ENCODE data around the gene MDM2.

The MDM2 gene

GRCh38 chr12:68825569-68826217, 17.7 kb downstream of the MDM2 start:
- Histone ChIP-seq H3K36me3 (ENCODE audit: insufficient read depth) (peaks cover 34% of the 10 kb centered on the region; the same call in 1 of the 2 replicates), H4K20me1 (ENCODE audit: insufficient read depth) (no peaks in the 10 kb centered on the region), H2AFZ (ENCODE audit: low read depth) (no peak overlapping the region), H3K9ac (no peak overlapping the region), H3K4me2 (no peak overlapping the region), H3K27me3 (ENCODE audit: insufficient read depth, low read depth) (no peaks in the 10 kb centered on the region), H3K4me1 (ENCODE audit: low read depth, poor library complexity, severe bottlenecking) (peaks cover 6% of the 10 kb centered on the region), H3K4me3 (IDR thresholded peaks at IDR 0.05; ENCODE audit: insufficient read depth, low read depth, low read length) (no peak overlapping the region), H3K79me2 (ENCODE audit: insufficient read depth, low read depth) (no peaks in the 10 kb centered on the region), H3K27ac (no peak overlapping the region)
- TF ChIP-seq, protein P1, sequence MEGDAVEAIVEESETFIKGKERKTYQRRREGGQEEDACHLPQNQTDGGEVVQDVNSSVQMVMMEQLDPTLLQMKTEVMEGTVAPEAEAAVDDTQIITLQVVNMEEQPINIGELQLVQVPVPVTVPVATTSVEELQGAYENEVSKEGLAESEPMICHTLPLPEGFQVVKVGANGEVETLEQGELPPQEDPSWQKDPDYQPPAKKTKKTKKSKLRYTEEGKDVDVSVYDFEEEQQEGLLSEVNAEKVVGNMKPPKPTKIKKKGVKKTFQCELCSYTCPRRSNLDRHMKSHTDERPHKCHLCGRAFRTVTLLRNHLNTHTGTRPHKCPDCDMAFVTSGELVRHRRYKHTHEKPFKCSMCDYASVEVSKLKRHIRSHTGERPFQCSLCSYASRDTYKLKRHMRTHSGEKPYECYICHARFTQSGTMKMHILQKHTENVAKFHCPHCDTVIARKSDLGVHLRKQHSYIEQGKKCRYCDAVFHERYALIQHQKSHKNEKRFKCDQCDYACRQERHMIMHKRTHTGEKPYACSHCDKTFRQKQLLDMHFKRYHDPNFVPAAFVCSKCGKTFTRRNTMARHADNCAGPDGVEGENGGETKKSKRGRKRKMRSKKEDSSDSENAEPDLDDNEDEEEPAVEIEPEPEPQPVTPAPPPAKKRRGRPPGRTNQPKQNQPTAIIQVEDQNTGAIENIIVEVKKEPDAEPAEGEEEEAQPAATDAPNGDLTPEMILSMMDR (conservative IDR thresholded peaks at IDR 0.05; ENCODE audit: low read depth, low read length): no peak

- no peaks in the 10 kb centered on the region for H4K20me1 ChIP-seq (ENCODE audit: insufficient read depth)
- peaks cover 23% of the 10 kb centered on the region; the same call in 1 of the 2 replicates for H3K36me3 ChIP-seq (ENCODE audit: insufficient read depth)
Measured at GRCh38 chr12:68827895-68828671, 20.1 kb downstream of the MDM2 start.

GRCh38 chr12:68828672-68829068, 20.7 kb downstream of the MDM2 start:
- Histone ChIP-seq H3K4me1 (ENCODE audit: low read depth, poor library complexity, severe bottlenecking) (peaks cover 6% of the 10 kb centered on the region), H3K27ac (no peak overlapping the region), H4K20me1 (ENCODE audit: insufficient read depth) (no peaks in the 10 kb centered on the region), H3K4me2 (no peak overlapping the region), H3K27me3 (ENCODE audit: insufficient read depth, low read depth) (no peaks in the 10 kb centered on the region), H2AFZ (ENCODE audit: low read depth) (no peak overlapping the region), H3K36me3 (ENCODE audit: insufficient read depth) (peaks cover 23% of the 10 kb centered on the region; the same call in 1 of the 2 replicates), H3K9ac (no peak overlapping the region), H3K79me2 (ENCODE audit: insufficient read depth, low read depth) (no peaks in the 10 kb centered on the region), H3K4me3 (IDR thresholded peaks at IDR 0.05; ENCODE audit: insufficient read depth, low read depth, low read length) (no peak overlapping the region)
- TF ChIP-seq, protein P1 (conservative IDR thresholded peaks at IDR 0.05; ENCODE audit: low read depth, low read length): no peak

More at GRCh38 chr12:68827895-68828671, 20.1 kb downstream of the MDM2 start:
- H3K27me3 ChIP-seq (ENCODE audit: insufficient read depth, low read depth): no peaks in the 10 kb centered on the region
- no peak overlapping the region for H3K9ac ChIP-seq
- H3K4me3 ChIP-seq (IDR thresholded peaks at IDR 0.05; ENCODE audit: insufficient read depth, low read depth, low read length): no peak overlapping the region
- H3K4me1 ChIP-seq (ENCODE audit: low read depth, poor library complexity, severe bottlenecking): peaks cover 6% of the 10 kb centered on the region
- H3K4me2 ChIP-seq: no peak overlapping the region
- TF ChIP-seq, protein P1 (conservative IDR thresholded peaks at IDR 0.05; ENCODE audit: low read depth, low read length): no peak
- H2AFZ ChIP-seq (ENCODE audit: low read depth): no peak overlapping the region
- H3K79me2 ChIP-seq (ENCODE audit: insufficient read depth, low read depth): no peaks in the 10 kb centered on the region
- no peak overlapping the region for H3K27ac ChIP-seq

- Histone ChIP-seq H3K27me3 (ENCODE audit: insufficient read depth, low read depth) (no peaks in the 10 kb centered on the region), H3K27ac (no peak overlapping the region), H4K20me1 (ENCODE audit: insufficient read depth) (no peaks in the 10 kb centered on the region), H3K4me1 (ENCODE audit: low read depth, poor library complexity, severe bottlenecking) (peaks cover 6% of the 10 kb centered on the region), H3K4me2 (no peak overlapping the region), H3K9ac (no peak overlapping the region), H3K36me3 (ENCODE audit: insufficient read depth) (peaks cover 5% of the 10 kb centered on the region; the same call in 1 of the 2 replicates), H3K79me2 (ENCODE audit: insufficient read depth, low read depth) (peaks cover 5% of the 10 kb centered on the region; the same call in 1 of the 2 replicates), H3K4me3 (IDR thresholded peaks at IDR 0.05; ENCODE audit: insufficient read depth, low read depth, low read length) (no peak overlapping the region), H2AFZ (ENCODE audit: low read depth) (no peak overlapping the region)
- TF ChIP-seq, protein P1 (conservative IDR thresholded peaks at IDR 0.05; ENCODE audit: low read depth, low read length): no peak
Measured at GRCh38 chr12:68831272-68831671, 23.3 kb downstream of the MDM2 start.
